Activated naive CD4-positive, alpha-beta T cell treated with Interleukin-2 at 50 U/mL for 16 hours (primary cell): Measurements from ENCODE around the gene ZNF672.
A peak's percentile ranks its signal among the peaks of the same experiment; 100 is the strongest.
"Not testable (repeated sequence)": the region's sequence is repeated elsewhere in the genome, so short reads cannot be mapped to it uniquely, and the experiment has no call there.

ENCODE experiments used
- DNase-seq: peaks from one replicate; pipeline ENCODE4 v3.0.0-alpha.2; 2020

The ZNF672 gene

DNA sequence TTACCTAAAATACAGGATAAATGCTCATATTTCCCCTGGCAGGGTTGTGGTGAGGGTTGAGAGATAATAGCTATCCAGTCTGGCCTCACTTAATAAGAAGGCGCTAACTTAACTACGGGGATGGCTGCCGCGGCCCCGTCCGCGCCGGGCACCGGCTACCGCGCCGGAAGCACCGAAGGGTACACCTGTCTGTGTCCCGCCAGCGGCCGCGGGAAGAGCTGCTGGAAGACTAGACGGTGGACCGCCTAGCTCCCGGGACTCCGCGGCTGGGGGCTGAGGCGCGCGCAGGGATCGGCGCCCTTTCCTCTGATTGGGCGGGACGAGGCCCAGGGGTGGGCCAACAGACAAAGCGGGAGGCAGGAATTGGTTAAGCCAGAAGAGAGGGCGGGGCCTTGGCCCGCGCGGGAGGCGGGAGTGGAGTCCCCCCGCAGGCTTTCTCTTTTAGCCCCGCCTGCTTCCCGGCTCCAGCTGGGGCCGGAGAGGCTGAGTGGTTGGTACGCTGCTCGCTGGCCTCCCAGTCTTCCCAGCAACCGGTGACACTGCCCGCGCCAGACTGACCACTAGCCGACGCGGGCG lies at the start of gene ZNF672:
Gene ZNF672 (plus strand): TSS at position 444 of the 576 bp plus-strand sequence. CDS start 9,051 bp downstream, outside the sequence.
- DNase-seq = peak; percentile 94

DNA sequence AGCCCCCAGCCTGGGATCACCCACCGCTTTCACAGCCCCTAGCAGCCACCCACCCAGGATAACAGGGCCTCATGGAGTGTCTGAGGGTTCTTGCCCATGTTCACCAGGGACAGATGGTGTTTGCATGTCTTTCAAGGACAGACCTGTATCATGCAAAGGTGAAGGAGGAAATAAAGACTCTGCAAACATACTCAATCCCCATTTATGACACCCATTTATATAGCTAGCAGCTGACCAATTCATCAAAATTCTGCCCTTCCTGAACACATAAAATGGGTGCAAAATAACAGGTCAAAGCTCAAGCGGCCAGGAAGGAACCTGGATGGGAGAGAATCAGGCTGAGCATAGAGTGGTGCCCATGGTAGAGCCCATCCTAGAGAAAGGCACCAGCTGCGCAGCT lies 49.7 kb upstream of the ZNF672 start:
- no peak for DNase-seq

DNA sequence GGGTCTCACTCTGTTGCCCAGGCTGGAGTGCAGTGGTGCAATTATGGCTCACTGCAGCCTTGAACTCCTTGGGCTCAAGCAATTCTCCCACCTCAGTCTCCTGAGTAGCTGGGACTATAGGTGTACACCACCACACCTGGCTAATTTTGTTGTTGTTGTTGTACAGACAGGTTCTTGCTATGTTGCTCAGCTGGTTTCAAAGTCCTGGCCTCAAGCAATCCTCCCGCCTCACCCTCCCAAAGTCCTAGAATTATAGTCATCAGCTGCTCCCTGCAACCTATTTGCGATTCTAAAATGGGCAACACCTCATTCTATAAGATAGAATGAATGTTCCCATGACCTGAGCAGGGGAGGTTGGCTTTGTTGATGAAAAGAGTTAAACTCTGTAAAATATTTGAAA lies 48.7 kb upstream of the ZNF672 start:
- DNase-seq = not testable (repeated sequence)

DNA sequence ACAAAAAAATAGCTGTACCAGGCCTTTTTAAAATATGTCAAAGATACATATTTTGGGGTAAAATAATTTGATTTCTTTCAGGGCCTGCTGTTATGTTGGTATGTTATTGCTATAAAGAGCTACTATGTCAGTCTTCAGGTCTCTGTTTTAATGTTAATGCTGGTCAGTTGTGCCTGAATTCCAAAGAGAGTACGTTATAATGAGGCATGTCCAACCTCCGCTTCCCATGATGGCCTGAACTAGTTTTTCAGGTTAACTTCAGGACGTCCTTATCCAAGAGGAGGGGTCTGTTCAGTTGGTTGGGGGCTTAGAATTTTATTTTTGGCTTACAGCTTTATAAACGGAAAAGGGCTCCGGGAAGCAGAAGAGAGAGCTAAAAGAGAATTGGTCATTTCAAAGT lies 47.6 kb upstream of the ZNF672 start:
- DNase-seq = no peak

DNA sequence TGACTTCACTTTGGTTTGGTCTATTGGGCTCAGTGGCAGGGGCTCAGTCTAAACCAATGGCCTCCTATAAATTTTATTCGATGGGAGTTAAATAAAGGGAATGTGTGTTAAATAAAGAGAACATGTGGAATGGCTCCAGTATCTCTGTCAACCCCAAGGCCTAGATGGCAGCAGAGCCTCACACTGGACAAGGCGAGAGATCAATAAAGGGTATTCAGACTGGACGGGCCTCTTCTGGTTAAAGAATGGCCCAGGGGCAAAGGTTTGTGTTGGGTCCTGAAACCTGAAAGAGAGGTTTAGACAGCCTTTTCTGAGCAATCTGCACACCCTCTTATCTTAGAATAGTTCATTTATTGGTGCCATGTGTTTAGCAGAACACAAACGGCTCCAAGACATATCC lies 47.0 kb upstream of the ZNF672 start:
- DNase-seq = no peak

DNA sequence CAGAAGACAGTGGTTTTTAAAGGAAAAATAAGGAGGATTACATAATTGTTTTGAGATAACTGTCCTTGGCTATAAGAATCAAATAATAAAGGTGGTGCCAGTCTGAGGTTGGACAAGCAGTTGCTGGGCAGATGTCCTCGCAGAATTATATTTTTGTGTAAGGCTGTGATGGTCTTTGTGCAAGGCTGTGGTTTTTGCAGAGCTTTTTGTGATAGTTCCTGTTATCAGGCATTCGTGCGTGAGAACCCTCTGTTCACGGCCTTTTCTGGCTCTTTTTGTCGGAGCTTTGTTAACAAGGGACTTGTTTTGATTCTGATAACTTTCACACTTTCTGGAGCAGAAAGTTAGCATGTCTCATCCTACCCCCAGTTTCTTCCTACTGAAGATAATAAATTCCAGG lies 45.7 kb upstream of the ZNF672 start:
- DNase-seq = no peak

DNA sequence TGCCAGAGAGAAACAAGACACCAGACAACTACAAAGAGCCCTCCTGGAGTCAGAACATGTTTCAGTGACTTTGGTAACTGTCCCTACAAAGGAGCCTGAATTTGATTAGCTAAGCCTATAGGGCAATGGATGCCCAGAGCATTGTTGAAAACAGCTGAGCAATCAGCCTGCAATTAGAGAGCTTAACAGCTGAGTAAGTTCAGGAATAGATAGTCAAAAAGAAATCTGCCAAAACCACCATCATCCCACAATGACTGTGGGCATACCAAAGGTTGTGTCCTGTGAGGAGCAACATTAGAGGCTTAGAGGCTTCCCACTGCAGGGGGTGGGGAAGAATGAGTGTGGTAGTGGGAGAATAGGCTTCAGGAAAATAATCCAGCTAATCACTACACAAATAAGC lies 44.4 kb upstream of the ZNF672 start:
- no peak for DNase-seq

DNA sequence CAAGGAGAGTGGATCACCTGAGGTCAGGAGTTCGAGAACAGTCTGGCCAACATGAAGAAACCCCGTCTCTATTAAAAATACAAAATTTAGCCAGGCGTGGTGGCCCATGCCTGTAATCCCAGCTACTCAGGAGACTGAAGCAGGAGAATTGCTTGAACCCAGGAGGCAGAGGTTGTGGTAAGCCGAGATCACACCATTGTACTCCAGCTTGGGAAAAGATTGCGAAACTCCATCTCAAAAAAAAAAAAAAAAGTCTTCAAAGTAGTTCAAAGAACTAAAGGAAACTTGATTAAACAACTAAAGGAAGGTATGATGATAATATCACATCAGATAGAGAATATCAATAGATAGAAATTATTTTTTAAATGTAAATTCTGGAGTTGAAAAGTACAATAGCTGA lies 43.4 kb upstream of the ZNF672 start:
- not testable (repeated sequence) for DNase-seq

DNA sequence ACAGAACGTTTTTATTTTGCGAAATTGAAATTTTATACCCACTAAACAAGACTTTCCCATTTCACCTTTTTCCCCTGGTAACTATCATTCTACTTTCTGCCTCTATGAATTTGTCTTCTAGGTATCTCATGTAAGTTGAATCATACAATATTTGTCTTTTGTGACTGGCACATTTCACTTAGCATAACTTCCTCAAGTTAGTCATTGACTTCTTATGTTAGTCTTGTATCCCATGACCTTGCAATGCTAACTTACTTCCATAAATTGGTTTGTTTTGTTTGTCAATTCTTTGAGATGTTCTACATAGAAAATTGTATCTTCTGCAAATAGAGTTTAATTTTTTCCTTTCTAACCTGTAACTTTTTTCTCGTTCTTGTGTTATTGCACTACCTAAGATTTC lies 39.2 kb upstream of the ZNF672 start:
- DNase-seq = no peak

DNA sequence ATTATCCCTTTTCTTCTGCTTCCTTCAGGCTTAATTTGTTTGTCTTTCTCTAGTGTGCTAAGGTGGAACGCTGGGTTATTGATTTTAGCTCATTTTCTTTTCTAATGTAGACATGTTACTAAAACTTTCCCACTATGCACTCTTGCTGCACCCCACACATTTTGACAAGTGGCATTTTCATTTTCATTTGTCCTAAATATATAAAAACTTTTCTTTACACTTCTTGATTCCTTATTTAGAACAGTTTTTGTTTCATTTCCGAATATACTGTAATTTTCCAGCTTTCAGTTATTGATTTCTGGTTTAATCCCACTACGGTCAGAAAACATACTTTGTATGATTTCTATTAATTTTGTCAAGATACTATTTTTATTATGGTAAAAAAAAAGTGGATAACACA lies 37.6 kb upstream of the ZNF672 start:
- no peak for DNase-seq

DNA sequence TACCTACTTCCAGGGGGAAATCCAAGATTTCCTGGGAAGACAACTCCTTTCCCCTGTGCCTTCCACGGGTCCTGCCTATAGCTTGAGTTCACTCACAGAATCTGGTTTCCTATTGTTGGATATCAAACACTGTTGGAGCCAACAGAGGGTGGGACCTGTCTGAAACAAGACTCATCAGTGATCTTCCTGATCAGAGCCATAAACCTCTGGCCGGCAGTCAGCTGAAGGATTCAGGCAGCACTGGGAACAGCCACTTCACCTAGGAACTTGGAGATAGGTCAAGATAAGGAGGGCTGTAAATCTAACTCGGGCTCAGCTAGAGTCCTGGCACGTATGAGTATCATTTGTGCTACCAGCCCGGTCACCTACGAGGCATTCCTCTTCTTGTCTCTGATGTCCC lies 35.6 kb upstream of the ZNF672 start:
- DNase-seq = no peak

DNA sequence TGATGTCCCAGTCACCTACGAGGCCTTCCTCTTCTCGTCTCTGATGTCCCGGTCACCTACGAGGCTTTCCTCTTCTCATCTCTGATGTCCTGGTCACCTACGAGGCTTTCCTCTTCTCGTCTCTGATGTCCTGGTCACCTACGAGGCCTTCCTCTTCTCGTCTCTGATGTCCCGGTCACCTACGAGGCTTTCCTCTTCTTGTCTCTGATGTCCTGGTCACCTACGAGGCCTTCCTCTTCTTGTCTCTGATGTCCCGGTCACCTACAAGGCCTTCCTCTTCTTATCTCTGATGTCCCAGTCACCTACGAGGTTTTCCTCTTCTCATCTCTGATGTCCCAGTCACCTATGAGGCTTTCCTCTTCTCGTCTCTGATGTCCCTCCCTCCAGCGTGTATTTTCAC lies 34.5 kb upstream of the ZNF672 start:
- DNase-seq = not testable (repeated sequence)

DNA sequence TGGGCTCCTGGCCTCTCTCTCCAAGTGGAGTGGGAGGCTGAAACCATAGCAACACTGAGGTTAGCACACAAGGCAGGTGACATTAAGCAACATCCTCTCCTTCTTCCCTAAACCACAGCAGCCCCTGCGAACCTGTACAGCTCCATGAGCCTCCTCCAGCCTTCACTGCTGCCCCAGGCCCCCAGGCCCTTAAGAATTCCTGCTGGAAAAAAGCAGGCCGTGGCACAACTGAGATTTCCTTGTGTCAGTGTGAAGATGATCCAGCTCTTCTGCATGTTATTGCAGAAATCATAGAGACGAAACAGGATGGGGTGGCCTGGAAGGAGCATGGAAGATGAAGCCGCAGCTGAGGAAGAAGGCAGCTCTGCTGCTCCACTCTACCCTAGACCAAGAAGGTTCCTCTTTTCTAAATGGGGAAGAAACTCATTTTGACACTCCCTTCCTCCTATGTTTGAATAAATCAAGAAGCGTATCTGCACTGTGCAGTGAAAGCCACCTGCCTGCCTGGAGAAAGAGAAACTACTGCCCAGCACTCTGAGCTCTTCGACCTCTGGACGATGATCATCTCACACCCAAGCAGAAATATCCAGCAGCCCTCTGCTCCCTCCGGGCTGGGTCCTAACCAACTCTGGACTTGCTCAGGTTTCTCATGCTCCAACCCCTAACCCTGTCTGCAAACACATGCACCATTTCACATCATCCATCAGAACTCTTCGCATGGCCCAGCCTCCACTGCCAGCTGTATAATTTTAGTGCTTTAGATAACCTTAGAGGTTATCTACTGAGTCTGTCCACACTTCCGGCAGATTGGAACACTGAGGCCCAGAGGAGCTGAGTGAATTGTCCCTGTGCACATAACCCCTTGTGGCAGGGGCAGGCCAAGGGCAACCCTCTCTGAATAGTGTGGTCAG lies 33.0 kb upstream of the ZNF672 start:
- no peak for DNase-seq

DNA sequence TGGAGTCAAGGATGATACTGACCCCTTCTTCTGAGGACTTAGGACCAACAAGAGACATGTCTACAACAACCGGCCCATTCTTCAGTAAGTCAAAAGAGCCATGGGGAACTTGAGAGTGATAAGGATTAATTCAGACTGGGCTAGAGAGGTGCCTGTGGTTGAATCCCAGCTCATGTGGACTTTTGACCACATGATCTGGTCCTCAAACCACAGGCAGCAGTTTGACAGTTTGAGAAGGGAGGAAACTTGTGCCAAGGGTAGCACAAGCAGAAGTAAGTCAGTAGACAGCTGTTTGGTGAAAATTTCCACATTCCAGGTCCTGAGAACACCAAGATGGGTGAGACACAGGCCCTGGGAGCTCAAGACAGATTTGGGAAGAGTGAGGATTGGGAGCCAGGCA lies 32.1 kb upstream of the ZNF672 start:
- no peak for DNase-seq

DNA sequence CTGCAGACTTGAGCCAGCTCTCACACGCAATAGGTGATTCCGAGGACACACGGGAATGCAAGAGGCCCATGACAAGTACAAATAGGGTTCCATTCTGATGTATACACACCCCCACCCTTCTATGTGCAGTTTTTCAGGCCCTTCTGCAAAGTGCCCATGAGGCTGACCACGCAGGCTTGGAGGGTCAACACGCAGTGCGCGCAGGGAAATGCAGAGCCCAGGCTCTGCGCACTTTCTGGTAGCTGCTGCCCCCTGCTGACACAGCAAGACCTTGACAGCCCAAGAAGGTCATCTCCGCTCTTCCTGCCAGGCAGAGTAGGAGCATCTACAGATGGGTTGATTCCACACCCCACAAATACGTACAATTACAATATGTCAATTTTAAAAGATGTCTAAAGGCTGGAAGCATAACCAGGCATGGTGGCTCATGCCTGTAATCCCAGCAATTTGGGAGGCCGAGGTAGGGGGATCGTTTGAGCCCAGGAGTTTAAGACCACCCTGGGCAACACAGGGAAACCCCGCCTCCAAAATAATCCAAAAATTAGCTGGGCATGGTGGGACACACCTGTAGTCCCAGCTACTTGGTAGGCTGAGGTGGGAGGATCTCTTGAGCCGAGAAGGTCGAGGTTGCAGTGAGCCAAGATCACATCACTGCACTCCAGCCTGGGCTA lies 30.8 kb upstream of the ZNF672 start:
- peak; percentile 38 for DNase-seq

DNA sequence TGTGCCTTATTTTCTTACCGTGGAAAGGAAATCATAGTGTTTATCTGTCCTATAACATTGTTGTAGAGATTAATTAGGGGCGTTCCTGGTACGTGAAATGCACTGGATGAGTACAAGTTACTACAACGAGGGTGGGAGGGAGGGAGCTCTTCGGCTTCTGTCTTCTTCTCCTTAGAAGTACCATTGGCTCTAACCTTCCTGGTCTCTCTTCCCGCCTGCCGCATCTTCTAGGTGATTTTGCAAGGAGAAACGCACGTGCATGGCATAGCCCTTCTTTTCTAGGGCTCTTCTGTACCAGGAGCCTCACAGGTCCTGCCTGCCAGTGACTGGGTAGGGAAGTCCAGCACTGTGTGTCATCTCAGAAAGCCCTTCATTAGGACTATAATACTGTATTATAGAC lies 29.1 kb upstream of the ZNF672 start:
- DNase-seq = no peak

DNA sequence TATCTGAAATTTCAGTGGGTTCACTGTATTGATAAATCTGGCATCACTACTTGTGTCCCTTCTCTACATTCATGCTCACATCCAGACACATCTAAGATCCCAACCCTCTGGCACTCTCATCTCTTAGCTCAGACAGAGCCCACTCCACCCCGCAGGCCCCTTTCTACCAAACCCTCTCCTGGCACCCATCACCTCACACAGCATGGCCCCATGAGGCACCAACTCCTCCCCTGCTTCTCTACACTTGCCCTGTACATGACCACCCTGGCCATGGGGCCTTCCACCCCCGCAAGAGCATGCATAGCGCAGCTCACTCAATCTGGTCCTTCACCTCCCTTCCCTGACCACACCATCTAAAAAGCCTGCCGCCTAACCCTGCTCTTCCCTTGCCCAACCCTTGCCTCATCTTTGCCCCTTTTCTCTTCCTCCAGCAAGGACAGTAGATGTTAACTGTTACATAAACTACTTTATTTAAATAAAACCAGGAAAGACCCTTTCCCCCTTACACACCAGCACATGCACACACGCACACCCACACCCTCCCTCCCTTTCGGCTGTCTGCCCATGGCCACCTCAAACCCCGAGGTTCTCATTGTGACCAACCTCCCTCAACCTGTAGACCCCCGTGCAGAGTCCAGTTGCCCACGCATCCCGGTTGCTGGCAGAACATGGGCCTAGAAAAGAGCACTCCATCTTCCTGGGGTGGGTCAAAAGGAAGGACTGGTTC lies 27.9 kb upstream of the ZNF672 start:
- no peak for DNase-seq

DNA sequence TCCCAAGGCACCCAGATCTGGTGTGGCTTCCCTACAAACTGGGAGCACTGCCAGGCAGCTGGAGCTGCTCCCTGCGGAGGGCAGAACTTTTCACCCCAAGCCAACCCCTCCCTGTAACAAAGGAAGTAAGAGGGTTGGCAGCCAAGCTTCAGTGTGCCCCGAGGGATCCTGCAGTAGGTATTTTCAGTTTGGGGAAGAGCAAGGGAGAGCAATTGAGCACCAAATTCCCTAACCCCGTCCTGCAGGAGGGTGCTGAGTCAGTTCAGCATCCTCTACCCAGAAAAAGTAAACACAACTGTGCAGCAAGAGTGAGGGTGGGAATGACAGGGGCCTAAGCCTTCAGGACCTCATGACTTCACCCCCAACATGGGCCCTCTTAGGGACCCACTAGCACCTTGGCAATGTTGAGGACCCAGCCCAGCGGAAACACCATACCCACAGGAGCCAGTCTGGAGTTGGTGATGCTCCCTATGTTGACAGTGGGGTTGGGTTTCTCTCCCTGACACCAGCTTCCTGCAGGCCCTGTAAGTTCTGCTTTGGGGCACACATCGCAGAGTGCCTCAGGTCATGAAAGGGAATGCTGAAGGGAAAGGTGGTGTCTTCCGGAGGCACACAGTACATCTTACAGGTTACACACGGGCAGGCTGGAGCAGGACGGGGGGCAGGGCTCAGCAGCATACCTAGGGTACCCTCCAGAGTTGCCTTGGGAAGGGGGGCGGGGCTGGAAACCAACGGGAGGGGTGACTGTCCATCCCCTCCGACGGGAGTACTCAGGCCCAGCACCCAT lies 27.1 kb upstream of the ZNF672 start:
- no peak for DNase-seq

DNA sequence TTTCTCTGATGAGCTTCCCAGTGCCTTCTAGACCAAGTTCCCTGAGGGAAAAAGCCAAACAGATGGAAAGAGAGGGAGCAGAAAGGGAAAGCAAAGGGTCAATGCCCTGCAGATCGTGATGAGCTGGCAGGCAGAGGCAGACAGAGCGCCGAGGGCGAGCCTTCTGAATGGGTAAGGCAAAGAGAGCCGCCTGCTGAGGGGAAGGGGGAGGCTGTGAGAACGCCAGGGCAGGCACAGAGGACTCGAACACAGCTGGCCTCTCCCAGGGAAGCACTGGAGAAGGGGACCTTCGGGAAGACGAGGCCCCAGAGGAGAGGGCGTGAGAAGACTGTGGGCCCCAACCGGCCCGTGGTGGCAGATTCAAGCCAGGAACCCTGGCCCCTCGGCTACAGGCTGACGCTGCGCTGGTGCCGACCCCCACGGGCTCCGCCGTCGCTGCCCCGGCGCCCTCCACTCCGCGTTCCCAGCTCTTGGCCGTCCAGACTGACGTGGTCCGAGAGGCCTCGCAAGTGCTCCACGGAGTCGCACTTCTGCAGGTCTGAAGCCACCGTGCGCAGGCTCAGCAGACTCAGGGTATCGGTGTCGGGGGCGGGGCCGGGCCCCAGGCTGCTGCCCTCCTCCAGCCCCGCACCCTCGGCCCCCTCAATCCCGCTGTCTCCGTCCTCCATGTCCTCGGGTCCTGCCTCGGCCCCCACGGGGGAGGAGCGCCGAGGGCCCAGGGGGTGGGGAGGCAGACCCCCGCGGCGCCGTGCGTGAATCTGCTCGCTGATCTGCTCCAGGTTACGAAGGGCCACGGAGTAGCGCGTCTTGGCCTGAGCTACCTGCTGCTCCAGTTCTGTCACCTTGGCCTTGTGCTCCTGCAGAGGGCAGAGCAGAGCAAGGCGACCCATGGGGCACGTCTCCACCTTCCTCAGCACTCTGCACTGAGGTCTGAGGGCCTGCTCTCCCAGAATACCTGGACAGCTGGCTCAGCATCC lies 26.2 kb upstream of the ZNF672 start:
- DNase-seq = no peak

DNA sequence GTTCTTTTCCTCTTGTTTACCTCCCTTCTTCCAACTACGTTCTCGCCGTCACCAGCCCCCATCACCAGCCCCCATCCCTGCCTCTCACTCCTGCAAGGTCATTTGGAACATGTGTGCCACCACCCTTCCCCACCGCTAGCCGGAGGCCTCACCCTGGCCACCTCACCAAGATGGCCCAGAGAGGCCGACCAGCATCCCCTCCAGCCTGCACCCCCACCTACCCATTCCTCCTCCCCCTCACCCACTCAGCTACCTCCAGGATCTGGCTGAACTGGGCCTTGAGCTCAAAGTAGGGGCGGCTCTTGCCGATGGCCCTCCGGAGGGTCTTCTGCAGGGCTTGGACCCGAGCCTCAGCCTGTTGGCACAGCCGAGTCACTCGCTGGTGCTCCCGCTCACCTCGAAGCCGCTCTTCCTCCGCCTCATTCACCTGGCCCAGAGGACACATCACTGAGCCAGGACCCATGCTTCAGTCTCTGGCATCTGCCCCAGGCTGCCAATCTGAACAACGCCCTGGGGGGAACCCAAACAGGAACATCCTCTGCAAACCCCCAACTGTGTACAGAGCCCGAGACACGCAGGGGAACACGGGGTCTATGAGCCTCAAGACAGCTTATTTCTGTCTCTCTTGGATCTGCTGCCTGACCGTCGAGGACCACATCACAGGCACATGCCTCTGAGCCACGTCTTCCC lies 25.1 kb upstream of the ZNF672 start:
- no peak for DNase-seq

DNA sequence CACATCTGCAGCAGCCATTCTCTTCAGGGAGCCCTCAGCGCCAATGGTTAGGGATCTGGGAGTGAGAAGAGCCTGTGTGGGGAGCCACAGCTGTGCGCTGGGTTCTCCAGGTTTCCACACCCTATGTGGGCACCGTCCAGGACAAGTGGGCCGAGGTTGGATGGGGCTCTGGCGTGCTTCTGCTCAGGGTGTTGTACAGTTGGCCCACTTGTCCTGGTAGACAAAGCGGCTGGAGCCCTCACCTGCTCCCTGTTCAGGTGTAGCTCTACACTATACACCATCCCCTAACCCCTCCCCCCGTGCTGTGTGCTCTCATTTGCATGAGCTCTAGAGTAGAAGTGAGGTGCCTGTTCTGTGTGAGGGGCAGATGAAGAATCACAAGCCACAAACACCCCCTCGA lies 24.5 kb upstream of the ZNF672 start:
- DNase-seq = no peak
